Measurements from ENCODE around the gene MFSD8. TPM values are rescaled to one million over a fixed set of nuclear protein-coding genes. Genes with fewer than 3 reads are reported as not detected.

Gene MFSD8
- polyA plus RNA-seq, 1 donor (not counting 4 experiments of a cell fraction or from before 2014, with no cell fraction given): 19.0 TPM

GRCh38 chr4:127920521-127920920 lies 44.5 kb downstream of the MFSD8 start:
- FAIRE-seq: no peak
- Histone ChIP-seq H4K20me1 (ENCODE audit: control insufficient read depth, extremely low read depth, insufficient read depth, low read length) (no peaks in the 10 kb centered on the region), H3K9me3 (ENCODE audit: control insufficient read depth, low read depth, low read length) (no peaks in the 10 kb centered on the region)

GRCh38 chr4:127917151-127917550 lies 47.8 kb downstream of the MFSD8 start:
- H3K27me3 ChIP-seq (ENCODE audit: control insufficient read depth, extremely low read depth, insufficient read depth, low read length): no peaks in the 10 kb centered on the region
- no peak overlapping the region for H2AFZ ChIP-seq (ENCODE audit: control insufficient read depth, low read length)
- DNase-seq (ENCODE audit: low read depth, low spot score): no peak
- H3K27ac ChIP-seq (ENCODE audit: control insufficient read depth, insufficient read depth, low read length): no peak overlapping the region
- H3K79me2 ChIP-seq (ENCODE audit: control insufficient read depth, insufficient read depth, low read length): no peaks in the 10 kb centered on the region
- H3K9me1 ChIP-seq (ENCODE audit: control insufficient read depth, extremely low read depth, insufficient read depth, low read length): no peaks in the 10 kb centered on the region
- peaks cover 2 to 8% of the 10 kb centered on the region in 2 experiments for H3K36me3 ChIP-seq (ENCODE audit: control insufficient read depth in 2 of 2, extremely low read depth in 1 of 2, insufficient read depth in 2 of 2, low read length in 2 of 2)
- TF ChIP-seq EZH2 (IDR thresholded peaks at IDR 0.05; ENCODE audit: low read length) (no peak), CTCF (optimal IDR thresholded peaks at IDR 0.05 in 1 of 3, IDR thresholded peaks at IDR 0.05 in 1 of 3, conservative IDR thresholded peaks at IDR 0.05 in 1 of 3; ENCODE audit: extremely low read depth in 1 of 3, insufficient read depth in 2 of 3, low read length in 3 of 3) (no peak)
- no peaks in the 10 kb centered on the region for H3K9me3 ChIP-seq (ENCODE audit: control insufficient read depth, low read depth, low read length)
- H3K4me2 ChIP-seq (ENCODE audit: control insufficient read depth, extremely low read depth, insufficient read depth, low read depth, low read length): no peak overlapping the region
- no peak overlapping the region for H3K9ac ChIP-seq (ENCODE audit: control insufficient read depth, extremely low read depth, insufficient read depth, low read length)
- no peaks in the 10 kb centered on the region for H4K20me1 ChIP-seq (ENCODE audit: control insufficient read depth, extremely low read depth, insufficient read depth, low read length)
- H3K4me3 ChIP-seq (ENCODE audit: control insufficient read depth in 2 of 3, extremely low read depth in 1 of 3, insufficient read depth in 2 of 3, low read depth in 1 of 3, low read length in 3 of 3): no peak overlapping the region
- no peak for FAIRE-seq
- dilution Hi-C loops (cut with MboI; ENCODE audit: extremely low pct_ligation_motif_present, low sequenced_read_pairs): no loop called here
- H3K4me1 ChIP-seq (ENCODE audit: control insufficient read depth, extremely low read depth, insufficient read depth, low read length): no peaks in the 10 kb centered on the region

More at GRCh38 chr4:127920521-127920920, 44.5 kb downstream of the MFSD8 start:
- Histone ChIP-seq H3K79me2 (ENCODE audit: control insufficient read depth, insufficient read depth, low read length) (no peaks in the 10 kb centered on the region), H3K9me1 (ENCODE audit: control insufficient read depth, extremely low read depth, insufficient read depth, low read length) (no peaks in the 10 kb centered on the region), H3K27ac (ENCODE audit: control insufficient read depth, insufficient read depth, low read length) (no peak overlapping the region), H3K4me1 (ENCODE audit: control insufficient read depth, extremely low read depth, insufficient read depth, low read length) (no peaks in the 10 kb centered on the region), H3K4me3 (ENCODE audit: control insufficient read depth in 2 of 3, extremely low read depth in 1 of 3, insufficient read depth in 2 of 3, low read depth in 1 of 3, low read length in 3 of 3) (no peak overlapping the region), H3K9ac (ENCODE audit: control insufficient read depth, extremely low read depth, insufficient read depth, low read length) (no peak overlapping the region), H3K4me2 (ENCODE audit: control insufficient read depth, extremely low read depth, insufficient read depth, low read depth, low read length) (no peak overlapping the region), H3K27me3 (ENCODE audit: control insufficient read depth, extremely low read depth, insufficient read depth, low read length) (no peaks in the 10 kb centered on the region), H3K36me3 (ENCODE audit: control insufficient read depth in 2 of 2, extremely low read depth in 1 of 2, insufficient read depth in 2 of 2, low read length in 2 of 2) (peaks cover 2 to 8% of the 10 kb centered on the region in 2 experiments), H2AFZ (ENCODE audit: control insufficient read depth, low read length) (no peak overlapping the region)
- DNase-seq (ENCODE audit: low read depth, low spot score): no peak
- dilution Hi-C loops (cut with MboI; ENCODE audit: extremely low pct_ligation_motif_present, low sequenced_read_pairs): no loop called here
- TF ChIP-seq EZH2 (IDR thresholded peaks at IDR 0.05; ENCODE audit: low read length) (no peak), CTCF (optimal IDR thresholded peaks at IDR 0.05 in 1 of 3, IDR thresholded peaks at IDR 0.05 in 1 of 3, conservative IDR thresholded peaks at IDR 0.05 in 1 of 3; ENCODE audit: extremely low read depth in 1 of 3, insufficient read depth in 2 of 3, low read length in 3 of 3) (no peak)
